CD4-positive, alpha-beta T cell treated with Interleukin-2 at 100 ng/mL for 4 hours (primary cell): ENCODE measurements around the gene TRAIP.
"Not testable (repeated sequence)": the region's sequence is repeated elsewhere in the genome, so short reads cannot be mapped to it uniquely, and the experiment has no call there.

ENCODE experiments used
- DNase-seq: peaks from one replicate; pipeline ENCODE4 v3.0.0-alpha.2; 2020; ENCODE audit warnings: low spot score

TRAIP gene

GRCh38 chr3:49823131-49823530, 33.2 kb downstream of the TRAIP start:
- not testable (repeated sequence) for DNase-seq

- peak; percentile 50 for DNase-seq
These were observed 42.7 kb downstream of the TRAIP start, which contains the start of gene UBA7 for GRCh38 chr3:49813497-49814174. TSS of gene UBA7 (minus strand) at chr3:49813953. CDS start at chr3:49813787, 166 bp downstream.

DNA sequence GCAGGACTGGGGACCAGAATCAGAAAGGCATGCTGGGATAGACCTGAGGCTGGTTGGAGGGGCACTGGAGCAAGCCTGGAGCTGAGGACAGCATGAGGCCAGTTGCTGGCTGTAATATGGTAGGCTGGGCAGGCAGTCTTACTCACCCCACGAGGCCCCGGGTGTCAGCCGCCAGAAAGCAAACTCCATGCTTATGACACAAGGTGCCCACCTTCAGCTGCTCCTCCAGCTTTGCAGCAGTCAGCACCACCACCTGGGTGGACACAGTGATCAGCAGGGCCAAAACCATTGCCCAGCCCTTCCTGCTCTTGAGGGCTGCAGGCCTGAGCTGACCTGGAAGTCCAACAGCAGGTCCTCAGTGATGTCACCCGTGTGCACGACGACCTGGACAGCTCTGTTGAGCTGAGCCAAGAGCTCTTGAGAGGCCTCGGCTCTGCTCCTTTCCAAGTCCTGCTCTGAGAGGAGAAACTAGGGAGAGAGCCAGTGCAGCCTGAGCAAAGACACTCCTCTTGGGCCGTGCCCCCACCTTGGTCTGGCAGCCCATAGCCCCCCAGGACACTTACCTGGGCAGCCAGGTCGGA, 43.4 kb downstream of the TRAIP start:
- no peak for DNase-seq

GRCh38 chr3:49807431-49808114, 48.8 kb downstream of the TRAIP start:
- no peak for DNase-seq

DNA sequence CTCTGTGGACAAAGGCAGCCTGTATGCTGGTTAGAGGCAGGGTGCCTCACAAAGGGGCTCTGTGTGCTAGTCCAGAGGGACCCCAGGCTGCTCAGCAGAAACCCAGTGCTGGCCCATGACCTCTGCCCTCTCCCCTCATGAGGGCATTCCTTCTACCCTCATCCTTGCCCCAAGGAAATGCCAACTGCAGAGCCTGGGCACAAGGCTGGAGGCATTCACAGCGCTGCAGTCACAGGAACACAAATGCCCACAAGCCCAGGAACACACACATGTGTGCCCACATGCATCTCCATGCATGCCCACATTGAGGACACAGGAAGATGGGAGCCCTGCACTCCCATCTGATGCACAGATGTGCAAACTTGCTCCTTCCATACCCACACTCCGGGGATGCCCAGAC, 49.5 kb downstream of the TRAIP start:
- DNase-seq, result no peak

GRCh38 chr3:49805897-49806701, 50.3 kb downstream of the TRAIP start:
- no peak for DNase-seq

GRCh38 chr3:49805367-49805782, 51.0 kb downstream of the TRAIP start:
- DNase-seq, result no peak

- no peak for DNase-seq
These were observed 52.0 kb downstream of the TRAIP start for GRCh38 chr3:49804141-49805041.

- DNase-seq, result peak; percentile 22
These were observed 52.8 kb downstream of the TRAIP start for GRCh38 chr3:49803465-49804140.

- peak; percentile 90 for DNase-seq
These were observed 53.5 kb downstream of the TRAIP start, which contains the start of gene INKA1 for GRCh38 chr3:49802719-49803464. TSS of gene INKA1 (plus strand) at chr3:49803261. CDS start at chr3:49803393, 132 bp downstream.

GRCh38 chr3:49801160-49801559, 55.2 kb downstream of the TRAIP start:
- no peak for DNase-seq

DNA sequence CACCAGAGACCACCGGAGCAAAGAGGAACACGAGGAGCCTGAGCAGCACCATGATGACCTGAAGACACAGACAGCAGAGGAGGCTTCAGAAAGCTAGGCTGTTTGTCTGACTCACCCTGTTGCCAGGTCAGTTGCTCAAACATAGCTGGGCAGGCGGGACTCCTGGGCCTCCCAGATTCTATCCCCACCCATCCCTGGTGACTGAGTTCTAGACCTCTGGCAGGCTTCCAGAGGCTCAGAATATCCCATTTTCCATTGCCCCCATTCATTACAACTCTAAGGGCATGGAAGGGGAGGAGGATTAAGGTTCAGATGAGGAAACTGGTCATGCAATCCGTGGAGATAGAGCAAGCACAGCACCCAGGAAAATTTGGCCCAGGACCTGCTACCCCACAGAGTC, 56.6 kb downstream of the TRAIP start, which contains the start of gene CDHR4:
TSS of gene CDHR4 (minus strand) at position 113 of the 400 bp plus-strand sequence. CDS start at position 52, 61 bp downstream.
- no peak for DNase-seq

DNA sequence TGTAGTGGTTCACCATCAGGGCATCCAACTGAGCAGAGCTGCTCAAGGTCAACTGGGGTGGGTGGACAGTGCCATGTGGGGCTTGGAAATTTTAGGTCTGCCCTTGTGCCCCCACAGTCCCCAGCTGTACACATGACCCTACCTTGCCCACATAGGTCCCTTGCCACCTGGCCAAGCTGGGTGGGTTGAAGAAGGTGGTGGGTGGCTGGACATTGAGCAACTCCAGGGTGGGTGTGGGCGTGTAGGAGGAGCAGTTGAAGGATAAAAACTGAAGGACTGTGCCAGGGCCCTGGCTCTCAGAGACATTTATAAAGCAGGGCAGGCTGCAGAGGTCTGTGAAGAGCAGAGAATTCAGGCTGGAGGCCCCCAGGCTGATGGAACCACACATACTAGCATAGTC, 57.3 kb downstream of the TRAIP start:
- DNase-seq, result no peak

- no peak for DNase-seq
These were observed 61.1 kb downstream of the TRAIP start for GRCh38 chr3:49794926-49795905.

DNA sequence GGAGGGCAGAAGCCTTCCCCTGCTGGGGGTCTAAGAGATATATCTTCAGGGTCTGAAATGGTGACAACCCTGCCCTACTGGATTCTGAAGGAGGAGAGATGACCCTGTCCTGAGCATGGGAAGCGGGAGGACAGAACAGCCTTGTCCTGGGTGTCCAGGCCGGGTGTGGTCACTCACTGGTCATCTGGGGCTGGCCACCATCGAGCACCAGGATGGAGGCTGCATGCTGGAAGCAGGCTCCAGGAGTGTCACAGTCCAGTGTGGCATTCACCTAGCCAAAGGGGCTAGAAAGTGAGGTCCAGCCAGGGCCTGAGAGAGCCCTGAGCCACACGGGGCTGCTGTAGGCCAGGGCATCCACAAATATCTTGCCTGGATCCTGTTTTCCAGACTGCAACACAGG, 61.9 kb downstream of the TRAIP start:
- DNase-seq, result no peak

DNA sequence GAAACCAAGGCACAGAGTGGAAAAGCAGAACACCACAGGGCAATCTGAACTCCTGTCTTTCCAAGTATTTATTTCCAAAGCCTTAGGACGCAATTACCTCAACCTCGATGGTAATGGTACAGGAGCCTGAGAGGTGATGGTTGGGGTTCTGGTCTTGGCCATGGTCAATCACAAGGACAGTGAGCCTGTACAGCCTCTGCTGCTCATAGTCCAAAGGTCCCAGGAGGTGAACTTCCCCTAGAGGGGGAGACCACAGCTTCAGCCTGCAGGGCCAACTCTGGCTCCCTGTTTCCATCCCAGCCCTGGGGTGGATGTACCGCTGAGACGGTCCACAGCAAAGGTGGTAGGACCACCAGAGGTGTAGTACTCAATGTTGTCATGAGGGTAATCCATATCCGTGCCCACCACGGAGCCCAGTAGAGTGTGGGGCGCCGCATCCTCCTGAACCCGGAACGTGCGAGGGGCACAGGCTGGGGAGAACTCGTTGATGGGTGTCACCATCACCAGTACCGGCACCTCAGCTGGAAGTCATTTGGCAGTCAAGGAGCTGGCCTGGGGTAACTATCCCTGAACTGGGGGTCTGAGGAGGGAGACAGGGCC, 62.8 kb downstream of the TRAIP start:
- DNase-seq, result no peak

- DNase-seq, result no peak
These were observed 63.8 kb downstream of the TRAIP start for GRCh38 chr3:49792371-49793150.
